ENCODE data around the gene HLA-G.
"Not testable (repeated sequence)": the region's sequence is repeated elsewhere in the genome, so short reads cannot be mapped to it uniquely, and the experiment has no call there.

Gene HLA-G

DNA sequence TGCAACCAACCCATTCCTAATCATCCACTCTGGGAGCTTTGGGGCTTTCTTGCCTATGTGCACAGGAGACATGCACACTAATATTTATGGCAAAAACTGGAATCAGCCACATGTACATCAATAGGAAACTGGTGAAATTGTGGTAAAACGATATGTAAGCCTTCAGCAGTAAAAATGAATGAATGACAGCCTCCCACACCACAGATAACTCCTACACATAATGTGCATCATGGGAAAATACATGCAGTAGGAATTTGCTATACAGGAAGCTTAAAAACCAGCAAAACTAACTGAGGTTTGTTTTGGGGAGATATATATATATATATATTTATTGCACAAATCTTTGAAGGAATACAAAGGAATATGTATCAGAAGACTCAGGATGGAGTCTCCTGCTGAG, 47.6 kb downstream of the HLA-G start:
- DNase-seq = no peak

DNA sequence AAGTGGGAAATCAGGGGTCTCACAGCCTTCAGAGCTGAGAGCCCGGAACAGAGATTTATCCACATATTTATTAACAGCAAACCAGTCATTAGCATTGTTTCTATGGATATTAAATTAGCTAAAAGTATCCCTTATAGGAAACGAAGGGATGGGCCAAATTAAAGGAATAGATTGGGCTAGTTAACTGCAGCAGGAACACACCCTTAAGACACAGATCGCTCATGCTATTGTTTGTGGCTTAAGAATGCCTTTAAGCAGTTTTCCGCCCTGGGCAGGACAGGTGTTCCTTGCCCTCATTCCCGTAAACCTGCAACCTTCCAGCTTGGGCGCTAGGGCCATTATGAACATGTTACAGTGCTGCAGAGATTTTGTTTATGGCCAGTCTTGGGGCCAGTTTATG, 48.1 kb downstream of the HLA-G start:
- not testable (repeated sequence) for DNase-seq
